Loucy (cell line): Measurements from ENCODE around the gene TTC7B.

ENCODE experiments used
- H2AFZ ChIP-seq: fragments of 200-600 bp; sonication (generic); 2 replicates; pipeline ENCODE4 v1.6.0; 2016; ENCODE audit warnings: antibody characterized with exemption, mild to moderate bottlenecking, low read length, moderate library complexity
- H3F3A ChIP-seq: fragments of 200-600 bp; 2 replicates; pipeline ENCODE4 v1.6.0; 2016; ENCODE audit warnings: antibody characterized with exemption, low read depth, mild to moderate bottlenecking
- H3K27me3 ChIP-seq: fragments of 200-600 bp; sonication (generic); 2 replicates; pipeline ENCODE4 v1.6.1; 2014; ENCODE audit warnings: low read length, mild to moderate bottlenecking; ENCODE audit not compliant: insufficient read depth, poor library complexity, severe bottlenecking
- H3K36me3 ChIP-seq: fragments of 200-600 bp; sonication (generic); 2 replicates; pipeline ENCODE4 v1.6.1; 2016; ENCODE audit warnings: low read length; ENCODE audit not compliant: insufficient read depth
- H3K4me1 ChIP-seq: fragments of 200-600 bp; sonication (generic); 2 replicates; pipeline ENCODE4 v1.5.1; 2014; ENCODE audit warnings: low read length, mild to moderate bottlenecking; ENCODE audit not compliant: insufficient read depth, poor library complexity, severe bottlenecking
- H3K4me2 ChIP-seq: fragments of 200-600 bp; sonication (generic); 2 replicates; pipeline ENCODE4 v1.6.0; 2014; ENCODE audit warnings: antibody characterized with exemption, low read length, low read depth, mild to moderate bottlenecking; ENCODE audit not compliant: poor library complexity, severe bottlenecking
- H3K4me3 ChIP-seq: fragments of 200-600 bp; sonication (generic); 2 replicates; pipeline ENCODE4 v1.5.1; 2014; ENCODE audit warnings: low read length, mild to moderate bottlenecking, mixed read lengths; ENCODE audit not compliant: poor library complexity, severe bottlenecking
- H3K79me2 ChIP-seq: fragments of 200-600 bp; sonication (generic); 2 replicates; pipeline ENCODE4 v1.6.1; 2014; ENCODE audit warnings: low read length; ENCODE audit not compliant: insufficient read depth
- H3K9ac ChIP-seq: fragments of 200-600 bp; sonication (generic); 2 replicates; pipeline ENCODE4 v1.6.0; 2014; ENCODE audit warnings: mild to moderate bottlenecking, low read depth, low read length, moderate library complexity; ENCODE audit not compliant: poor library complexity, severe bottlenecking
- H3K9me2 ChIP-seq: fragments of 200-600 bp; sonication (generic); replicated peaks from 2 replicates; pipeline ENCODE4 v1.6.1; 2016; ENCODE audit warnings: low read depth, low read length, mixed read lengths
- H3K9me3 ChIP-seq: fragments of 200-600 bp; sonication (generic); 2 replicates; pipeline ENCODE4 v1.6.1; 2014; ENCODE audit warnings: mild to moderate bottlenecking, antibody characterized with exemption, low read length, low read depth; ENCODE audit not compliant: insufficient read depth
- H4K20me1 ChIP-seq: fragments of 200-600 bp; sonication (generic); 2 replicates; pipeline ENCODE4 v1.6.0; 2014; ENCODE audit warnings: antibody characterized with exemption, low read length, mild to moderate bottlenecking; ENCODE audit not compliant: insufficient read depth, poor library complexity, severe bottlenecking
- EZH2phosphoT487 ChIP-seq: fragments of 200-600 bp; IDR thresholded peaks from 2 replicates; pipeline ENCODE4 v1.6.1; 2018; ENCODE audit warnings: antibody characterized with exemption, mild to moderate bottlenecking, moderate library complexity, borderline replicate concordance
- TF ChIP-seq, protein P1 (sequence below): fragments of 200-600 bp; sonication (generic); conservative IDR thresholded peaks from 2 replicates; pipeline ENCODE4 v1.5.1; 2014; ENCODE audit warnings: mild to moderate bottlenecking, antibody characterized with exemption, low read length

TTC7B gene

DNA sequence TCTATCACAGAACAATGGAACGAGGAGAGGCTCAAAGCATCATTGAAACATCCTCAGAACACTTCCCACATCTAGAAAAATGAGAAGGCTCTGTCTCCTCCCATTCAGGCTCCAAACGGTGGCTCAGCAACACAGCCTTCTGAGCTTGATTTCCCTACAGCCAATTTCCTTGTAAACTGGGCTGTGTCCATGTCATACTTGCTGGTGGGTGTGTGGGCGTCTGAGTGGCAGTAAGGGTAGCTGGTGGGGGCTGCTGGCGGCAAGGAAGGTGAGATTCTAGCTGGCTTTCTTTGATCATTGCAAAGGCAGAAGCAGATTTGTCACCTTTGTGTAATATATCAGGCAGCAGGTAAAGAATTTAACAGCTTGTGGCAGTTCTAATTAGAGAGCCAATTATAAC lies 255.7 kb downstream of the TTC7B start:
- Histone ChIP-seq H3K9me3 (no peaks in the 10 kb centered on the region), H3K4me2 (no peak overlapping the region), H3K27me3 (no peaks in the 10 kb centered on the region), H3F3A (no peaks in the 10 kb centered on the region), H3K4me3 (no peak overlapping the region), H3K79me2 (no peaks in the 10 kb centered on the region), H4K20me1 (no peaks in the 10 kb centered on the region), H3K9ac (no peak overlapping the region), H3K9me2 (no peaks in the 10 kb centered on the region), H3K4me1 (no peaks in the 10 kb centered on the region), H3K36me3 (no peaks in the 10 kb centered on the region), H2AFZ (no peak overlapping the region)
- TF ChIP-seq EZH2phosphoT487: no peak
- TF ChIP-seq, protein P1, sequence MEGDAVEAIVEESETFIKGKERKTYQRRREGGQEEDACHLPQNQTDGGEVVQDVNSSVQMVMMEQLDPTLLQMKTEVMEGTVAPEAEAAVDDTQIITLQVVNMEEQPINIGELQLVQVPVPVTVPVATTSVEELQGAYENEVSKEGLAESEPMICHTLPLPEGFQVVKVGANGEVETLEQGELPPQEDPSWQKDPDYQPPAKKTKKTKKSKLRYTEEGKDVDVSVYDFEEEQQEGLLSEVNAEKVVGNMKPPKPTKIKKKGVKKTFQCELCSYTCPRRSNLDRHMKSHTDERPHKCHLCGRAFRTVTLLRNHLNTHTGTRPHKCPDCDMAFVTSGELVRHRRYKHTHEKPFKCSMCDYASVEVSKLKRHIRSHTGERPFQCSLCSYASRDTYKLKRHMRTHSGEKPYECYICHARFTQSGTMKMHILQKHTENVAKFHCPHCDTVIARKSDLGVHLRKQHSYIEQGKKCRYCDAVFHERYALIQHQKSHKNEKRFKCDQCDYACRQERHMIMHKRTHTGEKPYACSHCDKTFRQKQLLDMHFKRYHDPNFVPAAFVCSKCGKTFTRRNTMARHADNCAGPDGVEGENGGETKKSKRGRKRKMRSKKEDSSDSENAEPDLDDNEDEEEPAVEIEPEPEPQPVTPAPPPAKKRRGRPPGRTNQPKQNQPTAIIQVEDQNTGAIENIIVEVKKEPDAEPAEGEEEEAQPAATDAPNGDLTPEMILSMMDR: no peak

DNA sequence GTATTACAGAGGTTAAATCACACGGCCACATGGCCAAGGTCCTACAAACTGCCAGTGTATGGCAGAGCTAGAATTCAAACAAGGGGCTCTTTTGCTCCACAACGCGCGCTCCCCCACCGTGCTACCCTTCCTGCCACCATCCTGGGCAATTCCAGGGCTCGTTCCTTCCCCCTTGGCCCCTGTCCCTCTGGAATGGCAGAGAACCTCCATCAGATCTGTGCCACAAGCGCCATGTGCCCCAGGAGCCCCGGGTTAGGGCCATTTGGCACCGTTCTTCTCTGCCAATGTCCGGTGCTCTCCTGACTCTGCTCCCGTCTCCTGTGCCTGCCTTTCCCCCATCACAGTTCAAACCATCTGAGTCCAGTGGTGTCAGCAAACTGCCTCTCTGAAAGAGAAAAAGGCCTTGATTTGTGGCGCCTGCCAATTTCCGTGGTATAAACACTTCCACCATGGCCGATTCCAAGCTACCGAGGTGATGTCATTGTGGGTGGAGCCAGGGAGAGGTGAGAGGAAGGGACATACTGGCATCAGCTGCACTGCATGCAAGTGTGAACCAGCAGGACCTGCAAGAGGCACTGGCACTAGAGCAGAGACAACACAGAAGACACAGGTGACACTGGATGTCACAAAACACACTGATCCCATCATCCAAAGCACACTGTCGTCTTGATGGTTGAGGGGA lies 256.3 kb downstream of the TTC7B start:
- H3F3A ChIP-seq: no peaks in the 10 kb centered on the region
- no peak for TF ChIP-seq EZH2phosphoT487
- TF ChIP-seq, protein P1: no peak
- no peaks in the 10 kb centered on the region for H3K9me2 ChIP-seq
- no peaks in the 10 kb centered on the region for H3K4me1 ChIP-seq
- H3K79me2 ChIP-seq: no peaks in the 10 kb centered on the region
- H3K9me3 ChIP-seq: no peaks in the 10 kb centered on the region
- H3K4me2 ChIP-seq: no peak overlapping the region
- no peaks in the 10 kb centered on the region for H4K20me1 ChIP-seq
- no peak overlapping the region for H3K4me3 ChIP-seq
- no peaks in the 10 kb centered on the region for H3K36me3 ChIP-seq
- H2AFZ ChIP-seq: no peak overlapping the region
- H3K27me3 ChIP-seq: no peaks in the 10 kb centered on the region
- H3K9ac ChIP-seq: no peak overlapping the region

- H3K9ac ChIP-seq: no peak overlapping the region
- H3K4me1 ChIP-seq: no peaks in the 10 kb centered on the region
- H3K4me2 ChIP-seq: no peak overlapping the region
- no peak overlapping the region for H3K4me3 ChIP-seq
- no peak overlapping the region for H2AFZ ChIP-seq
- H3K9me3 ChIP-seq: no peaks in the 10 kb centered on the region
- TF ChIP-seq, protein P1: no peak
- no peak for TF ChIP-seq EZH2phosphoT487
- H3K27me3 ChIP-seq: no peaks in the 10 kb centered on the region
- no peaks in the 10 kb centered on the region for H4K20me1 ChIP-seq
- no peaks in the 10 kb centered on the region for H3F3A ChIP-seq
- no peaks in the 10 kb centered on the region for H3K79me2 ChIP-seq
- H3K36me3 ChIP-seq: no peaks in the 10 kb centered on the region
- H3K9me2 ChIP-seq: no peaks in the 10 kb centered on the region
These were observed 257.1 kb downstream of the TTC7B start for GRCh38 chr14:90558983-90559590.
